Effector CD4-positive, alpha-beta T cell (primary cell): ENCODE measurements around the gene GFOD1.

Source experiments
- DNase-seq: peaks from one replicate; pipeline ENCODE4 v3.0.0-alpha.2; 2020

Gene GFOD1

GRCh38 chr6:13422681-13423221, 64.6 kb downstream of the GFOD1 start:
- no peak for DNase-seq

- no peak for DNase-seq
Observed at GRCh38 chr6:13421425-13422059, 65.9 kb downstream of the GFOD1 start.

DNA sequence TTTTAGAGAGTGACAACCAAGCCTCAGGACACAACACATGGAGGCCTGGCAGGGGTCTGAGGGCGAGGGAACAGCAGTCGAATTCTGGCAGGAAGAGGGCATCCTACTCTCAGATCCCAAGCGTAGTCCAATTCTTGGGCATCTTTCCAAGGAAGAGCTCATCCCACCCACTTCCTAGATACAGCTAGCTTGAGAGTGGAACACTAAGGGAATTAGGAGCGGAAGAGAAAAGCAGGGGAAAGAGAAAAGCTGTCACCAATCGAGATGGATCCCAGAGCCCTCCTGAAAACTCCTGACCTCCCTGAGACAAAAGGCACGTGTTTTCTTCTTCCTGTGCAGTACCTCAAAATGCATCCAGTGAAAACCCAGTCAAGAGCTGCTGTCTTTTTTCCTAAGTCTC, 67.1 kb downstream of the GFOD1 start:
- no peak for DNase-seq

GRCh38 chr6:13419422-13420195, 67.8 kb downstream of the GFOD1 start:
- DNase-seq: no peak

DNA sequence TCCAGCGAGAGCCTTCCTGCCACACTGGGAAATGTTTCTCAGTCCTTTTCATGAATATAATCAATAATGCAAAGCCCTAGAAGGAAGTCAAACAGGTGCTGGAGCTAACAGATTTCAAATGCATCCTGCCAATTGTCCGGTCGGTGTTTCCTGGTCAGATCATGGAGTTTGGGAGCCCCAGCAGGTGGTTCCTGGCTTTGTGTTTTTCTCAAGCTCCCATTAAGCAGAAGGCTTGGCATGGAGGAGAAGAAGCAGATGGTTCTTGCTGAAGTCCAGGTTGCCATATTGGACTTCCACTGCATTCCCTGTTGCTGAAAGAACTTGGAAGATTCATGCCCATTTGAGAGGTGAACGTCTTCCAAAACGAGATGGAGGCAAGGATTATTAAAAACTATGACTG, 68.6 kb downstream of the GFOD1 start:
- DNase-seq: no peak

DNA sequence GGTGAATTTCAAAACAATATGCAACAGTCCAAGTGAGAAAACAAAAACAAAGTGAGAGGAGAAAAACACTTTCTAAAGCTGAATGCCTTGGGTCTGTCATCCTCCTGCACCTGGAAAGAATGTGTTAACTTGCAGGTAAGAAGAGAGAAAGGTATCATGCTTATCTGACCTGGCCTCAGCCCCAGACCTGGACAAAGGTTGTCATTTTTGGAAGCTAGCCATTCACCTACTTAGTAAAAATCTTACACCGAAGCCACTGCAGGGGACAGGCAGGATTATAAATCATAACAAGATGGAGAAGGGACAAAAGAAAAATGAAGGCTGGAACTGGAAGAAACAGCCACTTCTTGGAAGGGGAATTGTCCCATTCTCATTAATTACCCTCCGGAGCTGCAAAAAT, 69.4 kb downstream of the GFOD1 start:
- no peak for DNase-seq

DNA sequence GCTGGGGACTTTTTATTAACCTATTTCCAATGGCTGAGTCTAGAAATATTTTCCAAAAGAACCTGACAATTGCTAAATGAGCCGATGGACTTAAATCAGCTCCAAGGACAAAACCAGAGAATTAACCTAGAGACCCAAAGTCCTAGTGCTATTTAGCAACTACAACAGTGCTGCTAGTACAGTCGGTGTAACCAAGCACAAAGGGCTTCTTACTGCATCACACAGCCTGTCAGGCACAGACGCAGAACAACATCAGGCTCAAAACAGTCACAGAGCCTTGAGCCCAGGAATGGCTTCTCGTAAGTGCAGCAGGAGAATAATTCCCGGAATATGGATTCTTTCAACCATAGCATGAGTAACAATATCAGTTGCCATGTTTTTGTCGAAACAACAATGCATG, 70.0 kb downstream of the GFOD1 start:
- DNase-seq: no peak

DNA sequence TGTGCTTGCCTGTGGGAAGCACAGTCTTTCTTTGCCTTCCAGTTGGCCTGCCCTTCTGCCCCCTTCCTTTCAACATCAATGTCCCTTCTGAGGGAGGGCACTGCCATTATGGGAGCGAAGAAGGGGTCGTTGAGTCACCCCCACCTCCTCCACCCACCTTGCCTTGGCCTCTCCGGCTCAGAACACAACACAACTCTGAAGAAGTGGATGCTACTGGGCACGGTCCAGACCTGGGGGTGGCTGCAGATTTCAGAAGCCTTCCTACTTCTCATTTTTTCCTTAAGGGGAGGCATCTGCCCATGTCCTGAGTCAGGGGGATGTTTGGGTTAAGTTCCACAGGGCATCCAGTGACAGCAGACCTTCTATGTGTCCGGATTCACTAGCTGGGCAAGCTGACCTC, 72.1 kb downstream of the GFOD1 start:
- DNase-seq: no peak

- no peak for DNase-seq
Observed at GRCh38 chr6:13413900-13414555, 73.4 kb downstream of the GFOD1 start.

DNA sequence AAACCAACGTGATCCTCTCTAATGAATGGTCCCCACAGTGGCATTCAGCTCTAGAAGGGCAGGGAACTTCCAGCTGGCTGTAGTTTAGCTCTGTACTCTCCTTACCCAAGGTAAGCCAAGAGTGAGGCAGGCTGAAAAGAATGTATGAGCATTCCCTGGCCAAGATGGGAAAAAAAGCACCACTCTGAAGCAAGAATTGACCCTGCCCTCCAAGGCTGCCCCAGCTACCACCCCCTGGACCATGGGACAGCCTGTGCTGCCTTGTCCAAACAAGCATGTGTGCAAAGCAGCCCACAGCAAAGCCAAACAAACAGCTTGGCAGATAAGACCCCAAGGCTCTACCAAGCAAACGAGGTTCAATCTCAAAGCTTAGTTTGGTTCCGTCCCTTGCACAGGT, 73.9 kb downstream of the GFOD1 start:
- no peak for DNase-seq

DNA sequence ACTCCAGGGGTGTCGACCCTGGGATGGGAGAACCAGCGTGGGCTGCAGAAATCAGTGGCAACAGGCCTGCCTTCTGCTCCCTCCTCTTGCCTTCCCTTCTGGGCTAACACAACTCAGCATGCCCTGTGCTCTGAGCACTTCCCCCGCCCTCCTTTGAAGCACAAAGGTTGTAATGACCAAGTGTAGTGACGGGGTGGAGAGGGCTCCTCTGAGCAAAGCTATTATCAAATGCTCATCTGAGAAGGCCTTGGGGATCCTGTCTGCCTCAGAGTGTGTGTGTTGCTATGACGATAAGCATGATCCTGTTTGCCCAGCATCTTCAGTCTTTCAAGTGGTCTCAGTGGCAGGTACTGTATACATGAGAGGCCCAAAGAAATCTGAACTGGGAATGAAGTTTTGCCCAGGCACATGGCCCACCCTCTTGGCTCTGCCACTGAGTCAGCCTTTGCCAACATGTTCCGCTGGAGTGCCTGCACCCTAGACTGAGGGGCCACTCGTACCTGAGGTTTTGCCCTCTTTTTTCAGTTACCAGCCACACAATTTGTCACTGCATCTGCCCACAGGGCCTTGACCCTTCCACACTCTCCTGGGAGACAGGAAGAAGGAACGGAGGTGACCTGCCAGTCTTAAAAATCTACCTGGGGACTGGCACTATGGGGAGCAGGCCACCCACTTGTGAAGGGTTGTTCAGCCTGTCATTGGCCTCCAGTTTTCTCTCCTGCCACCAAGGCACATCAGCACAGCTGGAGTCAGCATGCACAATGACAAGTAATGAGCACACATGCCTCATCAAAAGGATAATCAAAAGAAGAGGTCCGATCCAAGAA, 74.5 kb downstream of the GFOD1 start:
- no peak for DNase-seq

- no peak for DNase-seq
Observed at GRCh38 chr6:13412211-13412610, 75.2 kb downstream of the GFOD1 start.

DNA sequence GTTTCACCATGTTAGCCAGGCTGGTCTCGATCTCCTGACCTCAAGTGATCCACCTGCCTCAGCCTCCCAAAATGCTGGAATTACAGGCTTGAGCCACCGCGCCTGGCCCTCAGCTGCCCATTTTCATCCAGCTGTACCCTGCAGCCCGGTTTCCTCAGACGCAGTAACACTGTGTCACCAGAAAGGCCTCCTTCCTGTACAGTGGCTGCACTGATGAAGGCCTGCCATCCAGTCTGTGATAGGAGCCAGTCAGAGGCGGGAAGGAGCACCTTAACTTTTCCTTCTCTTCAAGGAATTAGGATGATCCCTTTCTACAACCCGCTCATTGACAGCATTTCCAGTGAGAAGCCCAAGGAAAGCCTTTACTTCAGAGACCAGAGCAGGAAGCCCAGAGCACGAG, 75.9 kb downstream of the GFOD1 start:
- no peak for DNase-seq

DNA sequence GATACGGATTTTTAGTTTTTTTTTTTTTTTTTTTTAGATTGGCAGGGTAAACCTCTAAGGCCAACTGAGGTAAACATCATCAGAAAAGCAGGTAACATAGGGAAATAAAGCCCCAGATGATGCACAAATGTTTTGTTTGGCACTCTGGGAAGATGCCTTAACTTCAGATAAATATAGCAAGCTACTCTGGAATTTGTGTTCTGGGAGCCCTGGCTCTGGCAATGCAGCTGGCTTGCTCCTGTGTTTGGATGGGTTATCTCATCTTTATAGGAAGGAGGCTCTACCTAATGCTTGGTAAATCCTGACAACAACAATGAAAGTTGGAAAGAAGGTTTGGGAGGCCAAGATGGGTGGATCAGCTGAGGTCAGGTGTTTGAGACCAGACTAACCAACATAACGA, 77.4 kb downstream of the GFOD1 start:
- no peak for DNase-seq

DNA sequence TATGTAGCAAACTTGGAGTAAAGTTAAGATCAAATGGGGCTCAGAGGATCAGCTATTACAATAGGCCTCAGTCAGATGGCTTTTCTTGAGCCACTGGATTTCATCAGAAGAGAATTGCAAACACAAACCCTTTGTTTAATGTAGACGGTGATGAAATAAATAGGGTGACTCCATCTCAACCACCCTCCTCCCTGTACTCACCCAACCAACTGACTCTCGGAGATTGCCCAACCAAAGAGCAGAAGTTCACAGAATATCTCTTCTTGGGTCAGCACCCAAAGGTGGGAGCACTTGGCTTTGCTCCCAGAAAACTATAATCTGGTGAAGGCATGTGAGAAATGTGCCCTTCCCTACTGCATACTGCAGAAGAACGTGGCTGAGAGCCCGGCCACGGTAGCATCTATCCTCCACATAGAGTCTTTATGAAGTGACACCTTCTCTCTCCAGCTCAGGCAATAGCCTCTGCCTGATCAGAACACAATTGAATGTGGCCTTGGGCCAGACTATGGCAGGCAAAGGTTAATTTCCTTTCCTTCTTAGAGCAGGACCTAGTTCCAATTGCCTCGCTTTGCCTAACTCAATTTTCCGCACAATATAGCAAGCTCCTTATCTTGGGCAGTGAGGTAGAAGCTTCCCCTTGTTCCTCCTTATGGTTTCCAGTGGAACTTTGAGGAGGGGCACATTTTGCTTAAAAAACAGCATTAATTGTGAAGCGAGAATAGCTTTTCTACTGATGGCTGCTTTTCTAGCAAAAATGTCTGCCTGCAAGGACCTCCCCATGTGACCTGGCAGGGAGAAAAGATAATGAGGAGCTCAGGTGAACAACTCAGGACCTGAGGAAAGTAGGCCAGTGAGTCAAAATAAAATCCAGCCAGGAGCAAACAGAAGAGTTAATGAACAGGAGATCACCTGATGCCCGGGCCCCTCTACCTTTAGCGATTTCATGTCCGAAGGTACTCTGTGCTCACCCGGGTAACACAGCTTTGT, 79.4 kb downstream of the GFOD1 start:
- DNase-seq: no peak

DNA sequence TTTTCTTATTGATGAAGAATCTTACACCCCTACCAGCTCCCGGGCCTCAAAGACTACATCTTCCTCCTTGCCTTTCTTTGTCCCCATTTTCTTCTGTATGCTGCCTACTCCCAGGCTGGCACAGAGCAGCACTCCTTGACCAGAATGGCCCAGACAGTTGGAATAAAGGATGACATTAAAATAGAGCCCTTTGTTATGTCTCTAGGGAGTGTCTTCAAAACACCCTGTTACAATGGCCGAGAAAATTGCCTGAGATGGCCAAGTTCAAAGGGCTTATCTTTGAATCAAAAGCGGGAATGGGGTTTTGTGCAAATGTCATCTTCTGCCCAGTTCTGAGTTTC, 80.1 kb downstream of the GFOD1 start:
- no peak for DNase-seq

DNA sequence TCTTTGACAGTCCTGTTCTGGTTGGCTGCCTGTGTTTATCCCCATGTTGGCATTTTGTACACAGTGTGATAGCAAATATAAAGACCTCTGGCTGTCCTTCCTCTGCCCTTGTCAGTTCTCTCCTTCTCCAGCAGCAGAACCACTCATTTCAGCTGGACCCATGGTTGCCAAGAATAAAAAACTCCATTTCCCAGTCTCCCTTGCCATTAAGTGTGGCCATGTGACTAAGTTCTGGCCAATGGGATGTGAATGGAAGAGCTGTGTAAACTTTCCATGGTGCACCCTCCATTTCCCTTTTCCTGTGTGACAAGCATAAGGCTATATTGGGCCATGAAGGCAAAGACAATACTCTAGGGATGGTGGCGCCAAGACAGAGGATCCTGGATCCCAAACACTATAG, 80.6 kb downstream of the GFOD1 start:
- DNase-seq: no peak

DNA sequence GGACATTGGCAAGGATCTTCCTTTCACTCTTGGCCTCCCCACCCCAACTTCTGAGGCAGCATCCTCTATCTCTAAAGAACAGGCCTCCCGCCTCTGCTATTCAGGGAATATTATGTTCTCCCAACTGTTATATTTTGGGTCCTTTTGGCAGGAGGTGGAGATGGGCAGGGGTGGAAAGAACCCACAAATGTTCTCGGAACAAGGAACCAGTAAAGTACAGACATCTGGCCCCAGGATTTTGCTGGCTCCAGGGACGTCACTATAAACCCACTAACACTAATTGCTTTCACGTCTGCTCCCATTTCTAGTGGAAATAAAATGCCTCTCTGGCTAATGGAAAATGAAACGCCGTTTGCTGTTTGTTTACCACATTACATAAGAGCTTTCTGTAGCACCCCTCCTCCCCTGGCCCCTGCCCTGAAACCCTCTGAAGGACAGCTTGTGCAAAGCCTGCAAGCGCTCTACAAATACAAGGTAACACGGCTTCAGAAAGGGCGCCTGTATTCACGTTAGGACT, 81.4 kb downstream of the GFOD1 start:
- DNase-seq: no peak

- DNase-seq: no peak
Observed at GRCh38 chr6:13404892-13405254, 82.5 kb downstream of the GFOD1 start.

GRCh38 chr6:13404228-13404891, 83.0 kb downstream of the GFOD1 start:
- no peak for DNase-seq

DNA sequence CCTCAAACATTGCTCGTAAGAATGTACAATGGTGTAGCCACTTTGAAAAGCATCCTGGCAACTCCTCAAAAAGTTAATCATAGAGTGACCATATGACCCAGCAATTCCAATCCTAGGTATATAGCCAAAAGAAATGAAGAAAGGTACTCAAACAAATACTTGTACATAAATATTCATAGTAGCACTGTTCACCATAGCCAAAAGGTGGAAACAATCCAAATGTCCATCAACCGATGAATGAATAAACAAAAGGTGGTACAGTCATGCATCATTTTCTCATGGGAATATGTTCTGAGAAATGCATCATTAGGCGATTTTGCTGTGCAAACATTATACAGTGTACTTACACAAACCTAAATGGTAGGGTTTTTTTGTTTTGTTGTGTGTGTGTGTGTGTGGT, 84.7 kb downstream of the GFOD1 start:
- DNase-seq: no peak
